ENCODE measurements around the gene UST.

The UST gene

DNA sequence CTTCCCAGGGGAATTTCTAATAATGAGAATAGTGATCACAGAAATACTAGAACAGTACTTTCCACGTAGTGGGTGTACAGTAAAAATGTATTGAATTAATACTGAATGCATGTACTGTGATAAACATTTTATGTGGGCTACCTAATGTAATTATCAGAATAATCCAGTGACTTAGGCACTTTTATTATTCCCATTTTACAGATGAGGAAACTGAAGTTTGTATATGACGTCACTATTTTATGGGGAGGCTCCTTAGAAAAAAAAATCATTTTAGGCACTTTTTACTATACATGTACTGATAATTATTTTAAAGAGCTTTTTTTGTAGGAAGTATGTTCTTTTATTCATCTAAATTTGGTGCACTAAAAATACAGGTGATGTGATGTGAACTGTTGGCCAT is 295.1 kb downstream of the UST start:
- no peak for DNase-seq (ENCODE audit: low read depth)

DNA sequence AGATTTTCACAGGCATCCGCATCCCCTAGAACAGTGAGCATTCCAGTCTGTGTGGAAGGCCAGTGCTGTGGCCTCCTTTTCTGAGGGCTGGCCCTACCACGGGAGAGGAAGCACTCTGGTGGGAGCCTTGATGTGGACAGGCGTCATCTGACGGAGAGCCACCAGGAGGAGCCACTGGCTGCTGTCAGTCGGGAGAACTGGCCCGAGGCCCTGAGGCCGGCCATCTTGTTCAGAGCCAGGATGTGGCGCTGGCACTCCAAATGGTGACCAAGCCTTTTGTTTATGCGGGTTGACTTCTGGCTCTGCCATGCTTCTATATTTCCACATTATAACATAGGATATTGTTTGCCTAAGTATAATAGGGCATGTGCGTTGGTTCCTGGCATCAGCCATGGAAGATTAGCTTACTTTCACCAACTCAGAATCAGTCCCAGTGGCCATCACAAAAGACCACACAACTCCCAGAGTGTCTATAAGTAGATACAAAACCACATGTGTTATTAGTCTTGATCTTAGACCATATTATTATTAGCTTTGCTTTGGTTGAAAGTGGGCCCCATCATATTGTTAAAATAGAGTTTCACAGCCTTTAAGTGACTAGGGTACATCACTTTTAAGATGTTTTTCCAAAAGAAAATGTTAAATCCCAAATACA is 296.8 kb downstream of the UST start:
- no peak for DNase-seq (ENCODE audit: low read depth)

DNA sequence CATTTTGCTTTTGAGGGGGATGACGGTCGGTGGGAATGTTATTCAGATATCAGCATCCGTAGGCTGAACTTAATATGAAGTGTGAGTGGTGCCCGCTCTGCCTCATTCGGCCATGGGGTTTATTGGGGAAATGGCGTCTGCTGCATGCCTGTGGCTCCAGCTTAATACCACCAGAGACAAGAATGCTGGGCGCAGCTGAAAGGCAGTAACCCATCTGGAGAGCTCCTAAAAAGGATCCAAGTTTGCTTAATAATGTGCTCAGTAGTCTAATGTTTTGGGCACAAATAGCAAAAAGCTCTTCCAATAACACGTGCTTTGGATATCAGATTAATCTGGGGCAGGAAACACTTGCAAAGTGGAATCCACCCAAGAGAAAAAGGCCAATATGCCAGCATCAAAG is 297.7 kb downstream of the UST start:
- DNase-seq (ENCODE audit: low read depth), result no peak

DNA sequence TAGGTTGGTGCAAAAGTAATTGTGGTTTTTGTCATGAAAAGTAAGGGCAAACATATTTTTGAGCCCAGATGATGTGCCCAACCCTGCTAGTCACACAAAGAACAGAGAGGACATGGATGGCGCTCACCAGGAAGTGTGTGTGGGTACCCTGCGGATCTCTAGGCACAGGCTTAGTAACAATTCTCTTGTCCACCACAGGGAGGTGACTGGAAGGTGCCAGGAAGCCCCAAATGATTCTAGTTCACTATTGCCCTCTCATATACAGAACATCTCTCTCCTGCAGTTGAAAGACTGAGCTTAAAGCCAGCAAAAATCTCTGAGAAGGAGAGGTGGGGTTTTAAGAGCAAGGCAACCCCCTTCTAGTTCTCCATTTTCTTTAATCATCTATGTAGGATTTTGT is 298.6 kb downstream of the UST start:
- no peak for DNase-seq (ENCODE audit: low read depth)

DNA sequence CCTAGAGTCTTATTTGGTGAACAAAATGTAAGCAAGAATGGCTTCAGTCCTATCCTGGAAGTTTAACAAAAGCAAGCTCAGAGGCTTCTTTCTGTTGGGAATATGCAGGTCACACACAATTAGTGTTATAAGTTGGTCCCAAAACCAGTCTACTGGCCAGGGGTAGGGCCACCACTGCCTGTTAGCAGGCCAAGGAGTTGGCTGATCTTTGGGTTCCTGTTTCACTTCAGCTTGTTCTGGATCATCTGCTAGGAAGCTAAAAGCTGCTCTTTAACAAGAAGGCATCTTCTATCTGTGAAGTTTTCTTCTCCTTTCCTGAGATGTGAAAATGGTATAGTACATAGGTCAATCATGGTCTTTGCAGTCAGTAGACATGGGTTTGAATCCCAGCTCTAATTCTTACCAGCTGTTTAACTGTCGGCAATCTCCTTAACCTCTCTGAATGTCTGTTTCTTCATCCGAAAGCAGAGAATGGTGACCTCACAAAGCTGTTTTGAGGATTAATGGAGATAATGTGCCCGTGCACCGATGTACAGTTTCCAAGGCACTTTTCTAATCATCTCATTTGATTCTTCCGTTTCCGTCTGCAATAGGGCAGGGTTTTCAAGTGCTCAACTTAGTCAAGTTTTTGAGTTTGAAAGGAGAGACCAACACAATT is 299.5 kb downstream of the UST start:
- DNase-seq (ENCODE audit: low read depth), result no peak

DNA sequence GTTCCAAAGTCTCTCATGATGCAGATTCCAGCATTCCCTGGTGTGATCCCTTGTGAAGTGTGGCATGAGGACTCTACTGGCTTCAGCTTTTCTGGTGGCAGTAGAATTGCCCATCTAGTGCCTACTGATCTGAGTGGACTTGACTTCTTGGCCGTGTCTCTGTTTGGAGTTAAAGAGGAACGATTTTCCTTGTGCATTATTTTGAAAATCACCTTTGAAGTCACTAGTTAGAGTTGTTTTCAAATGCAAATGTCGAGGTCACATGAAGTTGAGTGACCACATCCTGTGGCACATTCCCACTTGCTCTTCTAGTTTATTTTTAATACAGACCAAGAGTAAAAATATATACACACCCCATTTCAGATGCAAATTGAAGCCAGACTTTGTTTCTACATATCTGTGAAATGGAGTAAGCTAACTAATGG is 300.0 kb downstream of the UST start:
- DNase-seq (ENCODE audit: low read depth), result no peak

DNA sequence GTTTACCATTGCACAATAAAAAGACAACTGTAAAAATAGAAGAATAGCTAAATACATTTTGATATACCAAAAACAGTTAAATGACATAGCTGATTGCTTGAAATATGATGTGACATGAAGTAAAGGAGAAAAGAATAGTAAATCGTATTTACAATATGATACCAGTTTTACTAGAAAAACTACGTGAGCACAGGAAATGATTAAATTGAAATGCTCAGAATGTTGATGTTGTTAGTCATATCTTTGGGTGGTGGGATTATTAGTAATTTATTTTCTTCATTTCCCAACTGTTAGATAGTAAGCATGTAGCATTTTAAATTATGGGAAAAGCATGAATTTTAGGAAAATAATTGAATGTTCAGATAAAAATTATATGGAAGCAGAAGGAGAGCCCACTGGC is 302.4 kb downstream of the UST start:
- DNase-seq (ENCODE audit: low read depth), result no peak

DNA sequence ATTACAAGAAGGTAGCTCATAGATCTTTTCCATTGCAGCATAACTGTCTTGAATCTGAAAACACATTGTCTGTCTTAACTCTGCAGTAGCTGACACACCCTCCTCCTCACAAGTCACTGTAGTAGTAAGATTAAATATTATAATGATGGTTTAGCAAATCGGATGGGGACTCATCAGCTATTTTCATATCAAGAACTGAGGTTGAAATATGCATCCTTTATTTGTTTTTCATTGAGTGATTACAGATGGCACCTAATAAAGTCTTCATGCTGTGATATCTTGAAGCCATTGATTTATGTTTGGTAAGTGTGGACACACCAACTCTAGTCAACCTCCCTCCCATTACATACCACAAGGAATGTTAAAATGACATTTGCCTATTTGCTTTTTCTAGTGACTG is 303.3 kb downstream of the UST start:
- DNase-seq (ENCODE audit: low read depth), result no peak

DNA sequence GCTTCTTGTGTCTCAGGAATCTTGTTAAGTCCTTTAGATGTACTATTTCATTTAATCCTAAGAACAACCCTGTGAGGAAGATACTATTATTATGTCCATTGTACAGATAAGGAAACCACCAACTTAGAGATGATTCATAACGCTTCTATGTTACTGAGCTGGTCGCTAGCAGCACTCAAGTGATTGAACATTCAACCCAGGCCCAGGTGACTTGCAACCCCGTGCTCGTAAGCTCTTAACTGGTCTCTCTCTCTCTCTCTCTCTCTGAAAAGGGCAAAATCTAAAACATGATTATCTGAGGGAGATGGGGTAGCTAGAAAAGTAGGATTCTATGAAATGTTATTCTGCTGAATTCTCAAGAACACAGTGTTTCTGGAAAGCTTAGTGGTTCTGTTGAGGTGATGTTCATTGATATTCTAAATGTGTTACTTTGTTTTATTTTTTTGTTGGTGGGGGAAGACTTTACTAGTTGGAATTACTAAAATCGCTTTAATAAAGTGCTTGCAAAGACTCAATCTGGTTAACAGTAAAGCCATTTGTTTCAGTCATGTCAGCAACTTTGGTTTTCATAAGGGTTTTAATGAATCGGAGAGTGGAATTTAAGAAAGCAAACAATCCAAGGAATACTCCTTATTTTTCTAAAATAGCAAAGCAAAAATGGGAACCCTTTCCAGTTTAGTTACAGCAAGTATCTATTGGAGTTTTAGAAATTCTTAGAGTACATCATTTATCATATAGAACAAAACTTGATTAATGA is 305.7 kb downstream of the UST start:
- DNase-seq (ENCODE audit: low read depth), result no peak

DNA sequence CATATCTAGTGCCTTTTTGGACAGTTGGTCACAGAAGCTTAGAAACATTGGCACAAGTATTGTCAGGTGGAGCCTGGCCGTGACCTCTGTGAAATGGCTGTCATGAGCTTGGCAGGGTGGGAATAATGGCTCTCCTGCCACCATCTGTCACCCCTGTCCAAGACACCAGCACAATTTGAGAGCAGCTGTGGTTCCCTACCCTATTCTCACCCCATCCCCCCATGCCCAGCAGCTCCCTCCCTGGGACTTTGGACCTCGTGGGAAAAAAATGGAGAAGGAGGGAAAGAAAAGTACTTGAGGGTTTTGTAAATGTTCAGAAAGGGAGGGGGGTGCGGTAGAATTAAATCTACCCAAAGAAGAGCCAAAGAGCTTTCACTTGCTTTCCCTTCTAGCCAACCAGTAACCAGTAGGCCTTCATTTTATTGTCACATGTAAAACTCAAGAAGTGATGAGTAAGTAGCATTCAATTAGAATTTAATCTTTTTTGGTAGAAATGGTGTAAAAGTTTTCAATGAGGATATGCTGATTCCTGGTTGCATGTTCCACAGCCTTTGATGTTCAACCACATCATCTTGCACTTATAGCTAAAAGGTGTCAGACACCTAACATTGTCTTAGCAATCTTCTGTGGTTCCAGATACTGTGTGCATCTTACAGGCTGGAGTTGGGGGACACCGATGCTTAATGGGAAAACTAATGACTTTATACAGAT is 307.2 kb downstream of the UST start:
- DNase-seq (ENCODE audit: low read depth), result no peak

DNA sequence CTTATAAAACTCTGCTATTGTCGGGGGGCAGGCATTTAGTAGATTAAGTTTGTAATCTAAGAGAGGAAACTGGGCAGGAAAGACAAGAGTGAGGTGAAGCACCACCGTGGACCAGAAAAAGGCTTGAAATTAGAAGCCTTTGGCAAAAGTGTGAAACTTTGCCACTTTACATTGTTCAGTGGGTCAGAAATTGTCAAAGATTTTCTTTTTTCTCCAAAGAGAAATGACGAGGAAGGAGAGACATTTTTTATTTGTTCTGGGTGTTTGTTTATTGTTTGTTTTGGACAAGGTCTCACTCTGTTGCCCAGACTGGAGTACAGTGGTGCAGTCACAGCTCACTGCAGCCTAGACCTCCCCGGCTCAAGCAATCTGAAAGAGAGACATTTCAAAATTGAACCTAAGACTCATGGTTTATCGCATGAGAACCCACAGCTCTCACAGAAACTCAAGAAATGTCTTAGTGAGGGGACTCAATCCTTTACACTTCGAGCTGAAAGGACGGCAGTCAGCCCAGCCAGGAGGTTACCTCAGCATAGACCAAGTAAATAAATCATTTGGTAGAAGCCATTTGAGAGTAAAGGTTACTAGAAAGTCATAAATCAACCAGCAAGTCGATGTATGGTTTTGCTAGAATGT is 307.8 kb downstream of the UST start:
- DNase-seq (ENCODE audit: low read depth), result no peak

DNA sequence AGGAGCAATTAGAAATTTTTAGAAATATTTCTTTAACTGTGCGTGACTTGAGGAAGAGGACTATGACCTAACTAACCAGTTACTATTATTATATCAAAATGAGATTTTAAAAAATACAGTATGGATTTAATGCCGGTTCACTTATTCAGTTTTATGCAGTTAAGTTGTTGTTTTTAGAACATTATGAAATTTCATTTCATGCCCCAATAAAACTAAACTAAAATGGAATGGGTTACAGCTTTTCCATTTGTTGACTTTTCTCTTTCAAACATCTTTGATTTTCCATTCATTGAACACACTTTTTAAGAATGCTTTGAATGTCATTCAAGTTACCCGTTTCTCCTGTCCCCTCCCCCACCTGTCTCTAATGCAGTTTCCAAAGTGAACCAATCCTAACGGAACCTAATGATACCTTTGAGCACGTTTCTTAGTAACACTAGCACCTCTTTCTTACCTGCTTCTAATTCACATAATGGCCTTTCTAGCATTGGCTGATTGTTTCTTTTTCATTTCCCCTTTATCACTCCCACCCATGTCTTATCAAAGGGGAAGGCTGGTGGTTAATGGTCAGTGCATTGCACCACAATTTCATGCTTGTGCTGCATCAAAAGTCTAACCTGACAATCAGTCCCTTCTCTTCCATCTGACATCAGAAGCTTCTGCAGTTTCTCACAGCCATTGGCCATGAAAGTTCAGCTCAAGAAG is 308.5 kb downstream of the UST start:
- DNase-seq (ENCODE audit: low read depth), result no peak

DNA sequence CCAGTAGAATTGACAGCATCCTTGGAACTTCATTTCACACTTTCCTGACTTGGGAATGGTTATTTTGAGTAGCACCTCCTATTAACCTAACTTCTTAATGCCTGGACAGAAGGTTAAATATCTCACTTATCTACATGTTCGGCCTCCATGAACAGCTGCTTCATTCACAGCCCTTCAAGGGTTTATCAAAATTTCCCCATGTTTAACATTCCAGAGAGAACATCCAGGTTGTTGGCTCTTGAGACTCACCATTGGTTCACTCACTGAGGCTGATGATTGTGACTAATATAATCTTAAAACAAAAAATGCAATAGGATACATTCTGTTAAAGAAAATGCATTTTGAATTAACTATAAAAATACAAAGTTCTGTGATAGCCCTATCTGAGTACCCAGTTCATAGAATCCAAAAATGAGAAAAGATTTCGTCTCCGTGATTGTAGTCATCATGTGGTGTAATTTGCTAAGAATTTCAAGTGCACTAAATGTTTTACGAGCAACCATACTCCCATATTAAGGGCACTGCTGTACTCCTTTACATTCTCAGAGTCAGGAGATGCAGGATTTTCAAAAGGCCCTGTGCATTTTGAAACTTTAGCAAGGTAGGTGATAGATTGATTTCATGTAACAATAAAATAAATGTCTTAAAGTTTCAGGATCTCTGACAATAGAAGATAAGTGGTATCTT is 310.1 kb downstream of the UST start:
- DNase-seq (ENCODE audit: low read depth), result no peak

DNA sequence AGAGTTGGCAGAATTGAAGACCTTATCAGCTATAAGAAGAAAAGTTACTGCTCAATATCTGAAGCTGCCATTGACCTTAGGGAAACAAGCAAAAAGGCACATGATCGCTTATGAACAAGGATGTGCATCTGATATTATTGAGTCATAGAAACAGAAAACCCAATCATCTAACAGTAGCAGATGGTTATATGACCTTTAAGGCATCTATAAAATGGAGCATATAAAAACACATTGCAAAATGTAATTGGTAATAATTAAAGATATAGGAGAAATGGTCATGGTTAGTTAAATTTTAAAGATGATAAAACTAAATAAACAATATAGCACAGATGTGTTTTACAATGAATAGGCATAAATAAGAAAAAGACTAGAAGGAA is 310.6 kb downstream of the UST start:
- no peak for DNase-seq (ENCODE audit: low read depth)

DNA sequence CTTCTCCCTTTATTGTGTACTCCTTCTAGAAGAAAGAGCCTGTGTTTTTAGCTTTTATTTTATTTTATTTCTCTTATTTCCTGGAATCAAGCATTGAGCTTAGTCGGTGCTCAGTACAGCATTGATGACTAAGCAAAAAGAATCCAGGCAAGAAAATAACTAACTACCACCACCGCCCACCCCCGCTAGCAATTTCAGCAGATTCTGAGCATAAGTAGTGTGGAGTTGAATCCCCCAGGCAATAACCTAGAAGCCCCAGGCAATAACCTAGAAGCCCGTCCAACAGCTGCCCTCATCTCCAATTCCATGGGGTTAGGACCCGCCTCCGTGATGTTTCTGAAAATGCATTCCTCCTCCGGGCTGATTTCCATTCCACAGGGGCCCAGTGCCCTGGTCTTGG is 312.7 kb downstream of the UST start:
- no peak for DNase-seq (ENCODE audit: low read depth)

DNA sequence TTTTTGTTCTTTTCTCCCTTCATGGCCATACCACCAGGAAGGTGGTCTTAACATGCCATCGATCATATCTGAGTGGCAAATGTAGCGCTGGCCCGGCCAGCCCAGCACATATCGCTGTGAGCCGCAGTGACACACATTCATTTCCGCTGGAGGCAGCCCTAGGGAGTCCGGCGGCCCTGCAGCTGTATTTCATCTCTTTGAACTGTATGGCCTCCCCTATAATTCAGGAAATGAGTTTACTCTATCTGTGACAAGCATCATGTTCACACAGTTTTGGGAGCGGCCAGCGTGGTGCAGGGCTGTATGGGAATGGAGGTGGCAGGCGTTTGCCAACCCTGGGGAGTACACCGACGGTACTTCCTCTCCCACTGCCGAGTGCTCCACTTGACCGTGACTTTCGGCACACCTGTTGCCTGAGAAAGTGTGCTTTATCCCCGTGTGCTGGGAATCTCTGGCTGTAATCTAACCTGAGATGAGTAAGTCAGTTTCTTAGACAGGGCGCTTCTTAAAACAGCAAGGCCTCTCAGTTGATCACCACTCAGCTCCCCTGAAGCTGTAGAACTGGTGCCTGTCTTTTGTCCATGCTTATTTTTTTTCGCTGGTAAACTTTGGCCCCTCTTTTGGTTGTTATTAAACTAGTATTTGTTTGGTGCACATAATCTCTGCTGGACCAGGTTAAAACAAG is 313.6 kb downstream of the UST start:
- peak; percentile 47 for DNase-seq (ENCODE audit: low read depth)

DNA sequence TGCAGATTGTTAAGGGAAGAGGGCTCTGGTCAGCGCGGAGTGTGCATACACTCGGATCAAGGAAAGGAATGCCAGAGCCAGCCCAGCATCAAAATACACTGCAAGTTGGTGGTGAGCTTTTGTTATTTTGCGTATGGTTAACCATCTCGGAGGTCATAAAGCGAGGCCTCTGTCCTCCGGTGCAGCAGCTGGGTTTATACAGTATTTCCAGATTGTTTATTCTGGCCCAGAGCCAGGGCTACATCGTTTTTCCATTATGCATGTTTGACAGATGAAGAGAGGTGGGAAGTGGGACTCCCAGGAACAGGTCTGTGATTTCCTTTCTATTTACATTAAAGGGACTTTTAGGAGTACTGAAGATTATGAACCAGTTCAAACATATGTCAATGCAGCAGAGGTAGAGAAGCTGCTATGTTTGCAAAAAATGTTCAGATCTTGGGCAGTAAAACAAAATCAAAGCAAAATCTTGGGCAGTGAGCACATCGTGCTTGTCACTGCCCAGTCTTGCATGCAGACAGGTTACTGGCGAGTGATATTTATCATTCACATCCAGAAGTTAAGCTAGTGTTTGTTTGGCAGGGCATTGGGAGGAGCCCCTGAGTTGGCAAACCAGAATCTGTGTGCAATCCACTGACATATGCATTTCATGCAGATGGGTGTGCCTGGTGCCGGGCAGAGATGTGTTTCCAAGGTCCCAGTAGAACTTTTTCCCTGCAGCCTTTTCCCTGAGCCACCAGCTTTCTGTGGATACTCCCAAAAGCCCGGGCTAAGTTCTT is 314.3 kb downstream of the UST start:
- no peak for DNase-seq (ENCODE audit: low read depth)

DNA sequence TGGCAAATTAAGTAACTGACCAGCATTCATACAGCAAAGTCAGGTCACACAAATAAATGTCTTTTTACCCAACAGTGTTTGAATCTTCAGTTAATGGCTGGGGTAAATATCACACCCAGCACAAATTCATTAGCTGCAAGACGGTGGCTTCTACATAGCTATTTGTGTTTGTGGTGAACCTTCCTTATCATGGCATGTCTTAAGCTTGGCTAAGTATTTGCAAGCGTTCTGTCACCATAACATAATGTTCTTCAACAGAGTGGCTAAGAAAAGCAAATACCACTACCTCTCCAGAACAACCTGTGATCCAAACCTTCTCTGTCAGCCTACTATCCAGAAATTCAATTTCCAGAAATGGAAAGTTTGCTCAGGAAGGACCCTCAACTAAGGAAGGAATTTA is 315.1 kb downstream of the UST start:
- no peak for DNase-seq (ENCODE audit: low read depth)

DNA sequence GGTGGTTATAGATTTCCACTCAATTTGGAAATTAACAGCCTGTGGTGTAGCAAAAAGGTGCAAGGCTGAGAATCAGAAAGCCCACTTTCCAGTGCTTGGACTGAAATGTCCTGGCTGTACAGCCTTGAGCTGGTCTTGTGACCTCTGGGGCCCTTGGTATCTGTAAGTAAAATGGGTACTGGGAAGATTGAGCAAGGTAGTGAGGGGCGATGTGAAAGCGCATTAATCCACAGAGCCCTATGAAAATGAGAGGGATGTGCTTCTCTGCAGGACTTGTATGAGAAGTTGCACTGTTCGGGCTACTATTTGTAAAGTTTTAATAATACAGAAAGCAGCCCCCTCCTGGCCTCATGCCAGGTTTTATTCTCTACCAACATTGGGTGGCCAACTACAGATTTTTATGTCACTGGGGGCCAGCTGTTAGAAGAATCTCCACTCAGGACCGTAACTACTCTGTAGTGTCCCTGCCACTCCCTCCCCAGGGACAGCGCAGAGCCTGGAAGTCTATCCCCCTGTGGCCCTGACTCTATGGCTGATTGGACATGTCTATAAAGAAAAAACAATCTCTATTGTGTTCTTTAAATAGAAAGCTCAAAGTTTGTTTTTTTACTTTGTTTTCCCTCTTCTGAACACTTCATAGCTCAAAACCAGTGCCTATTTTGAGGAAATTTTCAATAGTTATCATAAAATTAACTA is 316.0 kb downstream of the UST start:
- no peak for DNase-seq (ENCODE audit: low read depth)

Measured in T-helper 22 cell (primary cell).